ENCODE results near the gene NPIPB9.
A peak's percentile ranks its signal among the peaks of the same experiment; 100 is the strongest.
"Not testable (repeated sequence)": the region's sequence is repeated elsewhere in the genome, so short reads cannot be mapped to it uniquely, and the experiment has no call there.

The NPIPB9 gene

GRCh38 chr16:28751487-28751886 lies at the start of gene NPIPB9:
NPIPB9 (plus strand) TSS chr16:28751787.
- DNase-seq (ENCODE audit: low spot score) = not testable (repeated sequence)

GRCh38 chr16:28704246-28704645 lies 47.3 kb upstream of the NPIPB9 start:
- DNase-seq (ENCODE audit: low spot score) = not testable (repeated sequence)

GRCh38 chr16:28711220-28712083 lies 40.1 kb upstream of the NPIPB9 start, which contains the start of gene EIF3C:
EIF3C (plus strand) TSS chr16:28711464; CDS start chr16:28711687, 223 bp downstream.
- not testable (repeated sequence) for DNase-seq (ENCODE audit: low spot score)

- DNase-seq (ENCODE audit: low spot score) = not testable (repeated sequence)
Measured at GRCh38 chr16:28722852-28723650, 28.5 kb upstream of the NPIPB9 start.

- DNase-seq (ENCODE audit: low spot score) = not testable (repeated sequence)
Measured at GRCh38 chr16:28731253-28731652, 20.3 kb upstream of the NPIPB9 start.

GRCh38 chr16:28732455-28733124 lies 19.0 kb upstream of the NPIPB9 start:
- not testable (repeated sequence) for DNase-seq (ENCODE audit: low spot score)

GRCh38 chr16:28739787-28740186 lies 11.8 kb upstream of the NPIPB9 start:
- not testable (repeated sequence) for DNase-seq (ENCODE audit: low spot score)

- not testable (repeated sequence) for DNase-seq (ENCODE audit: low spot score)
Measured at GRCh38 chr16:28740631-28741030, 11.0 kb upstream of the NPIPB9 start.

- DNase-seq (ENCODE audit: low spot score) = not testable (repeated sequence)
Measured at GRCh38 chr16:28741295-28741694, 10.3 kb upstream of the NPIPB9 start.

GRCh38 chr16:28746618-28747350 lies 4.8 kb upstream of the NPIPB9 start:
- DNase-seq (ENCODE audit: low spot score) = not testable (repeated sequence)

- DNase-seq (ENCODE audit: low spot score) = not testable (repeated sequence)
Measured at GRCh38 chr16:28749997-28750465, 1.6 kb upstream of the NPIPB9 start.

- DNase-seq (ENCODE audit: low spot score) = not testable (repeated sequence)
Measured at GRCh38 chr16:28750469-28751067, 1.0 kb upstream of the NPIPB9 start.

- not testable (repeated sequence) for DNase-seq (ENCODE audit: low spot score)
Measured at GRCh38 chr16:28781697-28782096, 30.1 kb downstream of the NPIPB9 start.

GRCh38 chr16:28782357-28782756 lies 30.8 kb downstream of the NPIPB9 start:
- DNase-seq (ENCODE audit: low spot score) = not testable (repeated sequence)

- peak; percentile 80 for DNase-seq (ENCODE audit: low spot score)
Measured at GRCh38 chr16:28802235-28803019, 50.8 kb downstream of the NPIPB9 start.

- DNase-seq (ENCODE audit: low spot score) = not testable (repeated sequence)
Measured at GRCh38 chr16:28807445-28808120, 56.0 kb downstream of the NPIPB9 start.

- no peak for DNase-seq (ENCODE audit: low spot score)
Measured at GRCh38 chr16:28820016-28820415, 68.4 kb downstream of the NPIPB9 start.

- DNase-seq (ENCODE audit: low spot score) = not testable (repeated sequence)
Measured at GRCh38 chr16:28820546-28820945, 69.0 kb downstream of the NPIPB9 start.

GRCh38 chr16:28821874-28822519 lies 70.4 kb downstream of the NPIPB9 start:
- DNase-seq (ENCODE audit: low spot score) = no peak
